KBM-7 (cell line): ENCODE data around the gene TAPBPL.

Source experiments
- DNase-seq: peaks from one replicate; pipeline ENCODE4 v3.0.0-alpha.2; 2015
- in situ Hi-C: fragments of 300-500 bp; cut with MboI; formaldehyde crosslinking; loops from 2 replicates; pipeline ENCODE4 v1.14.3; 2020; ENCODE audit warnings: low sequenced_read_pairs, low pct_unique_long_range_greater_than_20kb, mixed read lengths

TAPBPL gene

DNA sequence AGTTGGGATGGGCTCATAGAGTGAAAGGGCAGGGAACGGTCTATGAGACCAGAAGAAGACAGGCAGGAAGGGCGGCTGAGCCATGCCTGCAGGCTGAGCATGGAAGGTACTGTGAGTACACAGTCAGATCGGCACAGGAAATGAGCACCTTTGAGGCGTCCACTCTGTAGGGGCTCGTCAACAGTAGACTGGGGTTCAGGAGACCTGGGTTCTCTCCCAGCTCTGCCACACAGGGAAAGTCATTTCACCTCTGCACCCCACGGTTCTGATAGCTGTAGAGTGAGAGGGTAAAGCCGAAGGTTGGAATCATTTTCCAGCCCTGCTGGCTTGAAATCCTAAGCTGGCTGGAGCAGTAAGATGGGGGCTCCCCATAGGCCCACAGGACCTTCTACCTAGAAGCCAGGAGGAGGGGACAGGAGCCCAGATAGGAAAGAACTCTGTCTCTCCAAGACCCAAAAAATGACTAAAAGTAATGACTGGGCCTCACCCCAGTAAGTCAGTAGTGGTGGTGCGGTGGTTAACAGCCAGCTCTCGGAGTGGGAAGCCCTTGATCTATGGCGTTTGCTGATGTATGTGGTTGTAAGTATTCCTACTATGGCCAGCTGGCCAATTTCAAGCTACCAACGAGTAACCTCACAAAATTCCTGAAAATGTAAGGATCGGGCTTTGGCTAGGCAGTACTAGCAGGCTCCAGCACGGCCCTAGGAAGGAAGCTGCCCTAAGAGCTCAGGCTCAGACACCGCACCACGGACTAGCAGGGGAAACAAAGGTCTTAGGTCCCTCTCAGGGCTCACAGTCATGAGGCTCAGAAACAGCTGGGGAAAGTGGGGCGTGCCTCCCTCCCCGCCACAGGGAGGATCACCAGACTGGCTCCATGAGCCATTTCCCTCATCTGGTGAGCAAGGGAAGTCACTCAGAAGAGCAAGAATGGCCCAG, 17.4 kb upstream of the TAPBPL start:
- no peak for DNase-seq
- in situ Hi-C loops = no loop called here

DNA sequence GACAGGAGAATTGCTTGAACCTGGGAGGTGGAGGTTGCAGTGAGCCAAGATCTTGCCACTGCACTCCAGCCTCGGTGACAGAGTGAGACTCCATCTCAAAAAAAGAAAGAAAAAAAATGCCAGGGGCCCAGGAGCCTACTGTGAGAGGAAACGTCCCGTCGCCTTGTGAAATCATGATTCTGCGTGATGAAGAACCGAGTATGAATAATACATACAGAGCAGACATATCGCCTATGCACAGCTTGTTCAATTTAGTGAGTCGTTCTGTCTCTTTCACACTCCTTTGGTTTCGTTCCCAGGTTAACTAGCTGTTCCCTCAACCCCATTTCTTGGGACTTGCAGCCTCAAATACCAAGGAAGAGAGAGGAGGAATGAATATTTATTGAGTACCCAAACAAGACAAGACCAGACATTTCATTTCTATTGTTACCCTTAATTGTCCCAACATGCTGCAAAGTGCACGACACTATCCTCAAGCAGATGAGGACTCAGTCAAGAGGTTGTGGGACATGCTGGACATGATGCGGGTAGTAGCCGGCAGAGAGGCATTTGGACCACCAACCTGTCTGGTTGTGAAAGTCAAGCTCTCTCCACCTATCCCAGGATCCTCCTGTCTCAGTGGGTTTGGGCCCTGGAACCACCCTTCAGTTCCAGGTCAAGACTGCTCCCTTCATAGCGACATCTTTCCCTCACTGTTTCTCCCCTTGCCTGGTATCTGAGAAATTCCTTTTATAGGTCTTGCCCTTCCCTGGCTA, 15.7 kb upstream of the TAPBPL start:
- DNase-seq = no peak
- in situ Hi-C loops = no loop called here

DNA sequence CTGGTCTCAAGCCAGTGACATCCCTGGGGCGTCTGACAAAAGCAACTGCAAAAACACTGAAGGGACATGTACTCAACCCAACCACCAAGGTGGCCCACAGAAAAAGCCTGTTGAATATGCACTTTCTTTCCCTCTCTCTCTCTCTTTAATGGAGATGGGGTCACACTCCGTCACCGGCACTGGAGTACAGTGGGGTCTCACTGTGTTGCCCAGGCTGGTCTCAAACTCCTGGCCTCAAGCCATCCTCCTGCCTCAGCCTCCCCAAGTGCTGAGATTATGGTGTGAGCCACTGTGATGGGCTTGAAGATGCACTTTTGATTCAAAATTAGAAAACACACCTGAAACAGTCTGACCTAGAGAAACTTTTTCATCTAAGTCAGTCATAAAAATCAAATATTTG, 14.3 kb upstream of the TAPBPL start:
- in situ Hi-C loops = no loop called here

DNA sequence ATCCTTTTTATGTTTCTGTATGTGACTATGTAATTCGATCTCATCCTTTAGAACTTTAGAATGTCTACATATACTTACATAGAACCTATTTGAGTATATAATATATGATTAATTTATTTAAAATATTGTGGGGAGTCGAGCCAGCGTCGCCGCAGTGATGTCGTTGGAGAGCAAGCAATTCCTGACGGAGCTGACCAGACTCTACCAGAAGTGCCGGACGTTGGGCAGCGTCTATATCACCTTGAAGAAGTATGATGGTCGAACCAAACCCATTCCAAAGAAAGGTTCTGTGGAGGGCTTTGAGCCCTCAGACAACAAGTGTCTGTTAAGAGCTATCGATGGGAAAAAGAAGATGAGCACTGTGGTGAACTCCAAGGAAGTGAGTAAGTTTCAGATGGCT, 13.5 kb upstream of the TAPBPL start:
- in situ Hi-C loops = no loop called here
- no peak for DNase-seq

More for the DNA sequence above, 14.3 kb upstream of the TAPBPL start:
- no peak for DNase-seq

DNA sequence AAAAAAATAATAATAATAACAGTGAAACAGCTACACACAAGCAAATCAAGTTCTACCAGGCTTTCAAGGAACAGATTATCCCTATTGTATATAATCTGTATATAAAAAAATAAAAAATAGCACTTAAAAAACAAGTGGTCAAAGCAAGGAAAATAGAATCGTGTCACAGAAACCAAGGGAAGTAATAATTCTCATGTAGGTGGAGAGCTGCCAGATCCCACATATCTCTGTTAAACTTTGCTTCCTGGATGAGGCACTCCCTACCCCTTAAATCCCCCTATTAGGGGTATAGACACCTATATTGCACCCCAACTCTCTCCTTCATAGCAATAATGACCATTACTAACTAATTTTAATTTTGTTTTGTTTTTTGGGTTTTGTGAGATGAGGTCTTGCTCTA, 11.5 kb upstream of the TAPBPL start:
- no peak for DNase-seq
- in situ Hi-C loops = no loop called here

DNA sequence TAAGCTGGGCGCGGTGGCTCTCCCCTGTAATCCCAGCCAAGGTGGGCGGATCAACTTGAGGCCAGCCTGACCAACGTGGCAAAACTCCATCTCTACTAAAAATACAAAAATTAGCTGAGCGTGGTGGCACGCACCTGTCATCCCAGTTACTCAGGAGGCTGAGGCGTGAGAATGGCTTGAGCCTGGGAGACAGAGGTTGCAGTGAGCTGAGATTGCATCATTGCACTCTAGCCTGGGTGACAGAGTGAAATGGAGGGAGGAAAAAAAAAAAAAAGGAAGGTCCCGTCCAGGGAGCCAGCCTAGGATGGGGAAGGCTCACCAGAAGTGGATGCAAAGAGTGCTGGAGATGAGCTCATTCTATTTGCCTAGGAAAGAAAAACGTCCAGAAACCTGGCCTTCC, 9.0 kb upstream of the TAPBPL start:
- DNase-seq = no peak
- in situ Hi-C loops = no loop called here

DNA sequence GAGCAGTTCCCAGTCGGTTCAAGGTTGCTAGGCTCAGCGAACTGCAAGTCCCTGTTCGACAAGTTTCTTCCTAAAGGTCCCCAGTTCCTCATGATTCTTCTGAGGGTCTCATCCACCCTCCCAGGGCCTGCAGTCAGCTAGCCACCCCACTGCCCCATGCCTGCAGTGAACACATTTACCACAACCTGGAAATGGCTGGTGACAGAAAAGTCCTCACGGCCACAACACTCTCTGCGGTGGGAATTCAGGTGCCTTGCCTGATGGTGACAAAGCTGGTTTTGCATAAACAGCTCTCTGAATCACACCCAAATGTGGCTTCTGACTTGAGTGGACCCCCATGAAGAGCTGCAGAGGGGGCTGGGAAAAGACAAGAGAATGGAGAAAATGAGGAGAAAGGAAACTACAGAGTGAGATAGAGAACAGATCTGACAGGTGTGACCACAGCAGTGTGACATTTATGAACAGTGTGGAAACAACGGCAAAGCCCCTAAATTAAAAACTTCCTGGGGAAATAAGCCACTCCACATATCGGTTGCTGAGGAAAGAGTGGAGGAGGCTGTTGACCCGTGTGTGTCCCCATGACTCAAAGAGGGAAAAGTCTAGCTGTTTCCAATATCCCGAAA, 8.4 kb upstream of the TAPBPL start:
- no peak for DNase-seq
- in situ Hi-C loops = no loop called here

DNA sequence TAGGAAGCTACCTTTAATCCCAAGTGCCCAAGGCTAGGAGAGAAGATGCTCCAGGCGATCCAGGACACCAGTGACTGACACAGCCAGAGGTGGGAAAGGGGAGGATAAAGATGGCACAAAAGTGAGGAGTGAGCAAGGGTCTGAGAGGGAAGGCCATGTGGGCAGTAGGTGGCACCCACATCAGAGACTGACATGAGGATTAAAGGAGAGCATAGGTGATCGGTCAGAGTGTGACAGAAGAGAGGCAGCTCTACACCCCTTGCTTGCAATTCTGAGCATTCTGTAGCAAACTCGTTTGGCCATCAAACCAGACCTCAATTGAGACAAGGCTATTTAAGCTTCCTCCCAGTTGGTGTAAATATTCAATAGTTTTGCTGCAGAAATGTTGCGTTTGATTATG, 7.8 kb upstream of the TAPBPL start:
- in situ Hi-C loops = no loop called here
- DNase-seq = no peak

DNA sequence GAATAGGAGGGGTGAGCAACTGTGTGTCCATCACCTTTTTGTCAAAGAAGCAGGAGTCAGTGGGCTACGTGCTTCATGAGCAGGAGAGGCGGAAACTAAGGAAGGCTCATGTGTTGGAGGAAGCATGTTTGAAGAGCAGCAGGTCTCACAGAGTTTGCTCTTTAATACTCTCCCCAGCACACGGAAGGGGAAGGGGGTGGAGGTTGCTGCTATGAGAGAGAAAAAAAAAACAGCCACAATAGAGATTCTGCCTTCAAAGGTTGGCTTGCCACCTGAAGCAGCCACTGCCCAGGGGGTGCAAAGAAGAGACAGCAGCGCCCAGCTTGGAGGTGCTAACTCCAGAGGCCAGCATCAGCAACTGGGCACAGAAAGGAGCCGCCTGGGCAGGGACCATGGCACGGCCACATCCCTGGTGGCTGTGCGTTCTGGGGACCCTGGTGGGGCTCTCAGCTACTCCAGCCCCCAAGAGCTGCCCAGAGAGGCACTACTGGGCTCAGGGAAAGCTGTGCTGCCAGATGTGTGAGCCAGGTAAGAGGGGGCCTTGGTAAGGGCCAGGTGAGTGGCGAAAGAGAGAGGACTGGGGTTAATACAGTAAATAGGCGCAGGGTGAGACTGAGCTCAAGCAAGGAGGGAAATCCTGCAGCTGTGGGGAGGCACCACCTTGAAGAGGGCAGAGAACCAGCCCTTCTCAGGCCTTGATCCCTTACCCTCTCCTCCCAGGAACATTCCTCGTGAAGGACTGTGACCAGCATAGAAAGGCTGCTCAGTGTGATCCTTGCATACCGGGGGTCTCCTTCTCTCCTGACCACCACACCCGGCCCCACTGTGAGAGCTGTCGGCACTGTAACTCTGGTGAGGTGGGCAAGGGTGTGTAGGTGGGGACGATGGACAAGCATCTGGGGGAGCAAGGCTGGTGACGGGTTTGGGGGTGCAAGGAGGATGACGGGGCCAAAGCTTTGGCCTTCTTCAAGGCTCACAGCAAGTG, 6.8 kb upstream of the TAPBPL start, which contains the start of gene CD27:
Gene CD27, plus strand, starts transcription at position 252 of the 985 bp plus-strand sequence. Its CDS starts 141 bp downstream, at position 393.
- no peak for DNase-seq
- in situ Hi-C loops = no loop called here

DNA sequence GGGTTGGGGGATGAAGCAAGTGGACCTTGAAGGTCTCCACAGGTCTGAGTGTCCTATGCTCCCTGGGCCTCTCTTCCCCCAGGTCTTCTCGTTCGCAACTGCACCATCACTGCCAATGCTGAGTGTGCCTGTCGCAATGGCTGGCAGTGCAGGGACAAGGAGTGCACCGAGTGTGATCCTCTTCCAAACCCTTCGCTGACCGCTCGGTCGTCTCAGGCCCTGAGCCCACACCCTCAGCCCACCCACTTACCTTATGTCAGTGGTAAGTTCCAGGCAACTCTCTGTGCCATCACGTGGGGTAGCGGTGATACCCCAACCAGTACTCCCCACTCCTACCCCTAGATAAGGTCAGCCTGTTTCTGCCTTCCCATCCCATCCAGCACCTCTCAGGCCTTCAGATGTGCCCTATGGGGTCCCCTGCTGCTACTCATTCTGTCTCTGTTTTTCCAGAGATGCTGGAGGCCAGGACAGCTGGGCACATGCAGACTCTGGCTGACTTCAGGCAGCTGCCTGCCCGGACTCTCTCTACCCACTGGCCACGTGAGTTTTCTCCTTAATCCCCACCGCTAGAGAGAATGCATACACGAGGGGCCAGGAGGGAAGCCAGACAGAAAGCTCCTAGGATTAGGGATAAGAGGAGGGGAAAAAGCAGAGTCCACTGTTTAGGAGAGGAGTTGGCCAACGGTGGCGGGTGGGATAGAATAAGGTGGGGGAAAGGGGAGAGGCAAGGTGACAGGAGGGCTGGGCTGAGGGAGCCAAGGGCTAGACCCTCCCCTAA, 1.6 kb upstream of the TAPBPL start:
- in situ Hi-C loops = no loop called here
- no peak for DNase-seq

DNA sequence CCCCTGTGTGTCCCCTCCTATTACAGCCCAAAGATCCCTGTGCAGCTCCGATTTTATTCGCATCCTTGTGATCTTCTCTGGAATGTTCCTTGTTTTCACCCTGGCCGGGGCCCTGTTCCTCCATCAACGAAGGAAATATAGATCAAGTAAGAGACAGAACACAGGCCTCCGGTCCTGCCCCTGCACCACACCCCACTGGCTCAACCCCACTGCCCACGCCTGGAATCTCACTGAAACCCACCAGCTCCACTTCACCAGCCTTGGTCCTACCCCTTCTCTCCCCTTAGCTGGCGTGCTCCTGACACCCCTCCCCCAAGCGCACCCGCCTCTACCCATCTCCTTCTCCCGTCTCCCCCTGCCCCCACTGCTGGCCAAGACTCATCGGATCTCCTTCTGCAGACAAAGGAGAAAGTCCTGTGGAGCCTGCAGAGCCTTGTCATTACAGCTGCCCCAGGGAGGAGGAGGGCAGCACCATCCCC, 934 bp upstream of the TAPBPL start:
- DNase-seq = no peak
- in situ Hi-C loops = no loop called here

DNA sequence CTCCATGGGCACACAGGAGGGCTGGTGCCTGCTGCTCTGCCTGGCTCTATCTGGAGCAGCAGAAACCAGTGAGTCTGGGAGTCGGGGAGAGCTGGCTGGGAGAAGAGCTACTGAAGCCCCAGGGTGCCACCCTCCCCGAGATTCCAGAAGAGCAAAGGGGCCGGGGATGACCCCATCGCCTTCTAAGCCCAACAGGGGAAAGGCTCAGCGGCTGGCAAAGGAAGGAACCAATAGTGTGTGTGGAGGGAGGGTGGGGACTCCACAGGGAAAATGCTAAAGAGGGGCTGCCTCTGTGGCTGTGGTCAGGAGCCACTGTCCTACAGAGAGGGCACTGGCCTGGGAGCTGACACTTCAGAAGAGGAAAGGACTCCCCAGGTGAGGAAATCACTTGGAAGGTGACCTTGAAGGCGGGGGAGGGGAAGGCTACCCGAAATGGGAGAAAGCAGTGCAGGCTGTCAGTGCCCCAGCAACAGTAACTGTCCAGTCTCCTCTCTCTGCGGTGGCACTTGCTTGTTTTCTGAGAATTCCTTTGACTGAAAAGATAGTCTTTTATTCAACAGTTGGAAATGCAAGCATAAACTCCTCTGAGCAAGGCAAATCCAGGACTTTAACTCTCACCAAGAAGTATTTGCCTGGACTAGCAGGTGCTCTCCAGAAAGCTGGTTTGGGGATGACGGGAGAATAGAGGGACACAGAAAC, 552 bp downstream of the TAPBPL start:
- no peak for DNase-seq
- in situ Hi-C loops = no loop called here

DNA sequence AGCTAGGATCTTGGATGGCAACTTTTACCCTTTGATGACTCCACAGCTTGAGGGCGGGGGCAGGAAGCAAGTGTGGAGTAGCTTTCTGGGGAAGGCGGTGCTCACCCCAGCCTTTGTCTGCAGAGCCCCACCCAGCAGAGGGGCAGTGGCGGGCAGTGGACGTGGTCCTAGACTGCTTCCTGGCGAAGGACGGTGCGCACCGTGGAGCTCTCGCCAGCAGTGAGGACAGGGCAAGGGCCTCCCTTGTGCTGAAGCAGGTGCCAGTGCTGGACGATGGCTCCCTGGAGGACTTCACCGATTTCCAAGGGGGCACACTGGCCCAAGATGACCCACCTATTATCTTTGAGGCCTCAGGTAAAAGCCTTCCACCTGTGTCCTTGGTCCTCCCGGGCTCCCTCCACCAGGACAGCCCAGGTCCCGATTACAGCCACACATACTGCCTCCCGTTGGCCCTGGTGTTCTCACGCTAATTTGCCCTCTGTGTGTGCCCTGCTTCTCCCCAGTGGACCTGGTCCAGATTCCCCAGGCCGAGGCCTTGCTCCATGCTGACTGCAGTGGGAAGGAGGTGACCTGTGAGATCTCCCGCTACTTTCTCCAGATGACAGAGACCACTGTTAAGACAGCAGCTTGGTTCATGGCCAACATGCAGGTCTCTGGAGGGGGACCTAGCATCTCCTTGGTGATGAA, 1.2 kb downstream of the TAPBPL start:
- DNase-seq = no peak
- in situ Hi-C loops = no loop called here

DNA sequence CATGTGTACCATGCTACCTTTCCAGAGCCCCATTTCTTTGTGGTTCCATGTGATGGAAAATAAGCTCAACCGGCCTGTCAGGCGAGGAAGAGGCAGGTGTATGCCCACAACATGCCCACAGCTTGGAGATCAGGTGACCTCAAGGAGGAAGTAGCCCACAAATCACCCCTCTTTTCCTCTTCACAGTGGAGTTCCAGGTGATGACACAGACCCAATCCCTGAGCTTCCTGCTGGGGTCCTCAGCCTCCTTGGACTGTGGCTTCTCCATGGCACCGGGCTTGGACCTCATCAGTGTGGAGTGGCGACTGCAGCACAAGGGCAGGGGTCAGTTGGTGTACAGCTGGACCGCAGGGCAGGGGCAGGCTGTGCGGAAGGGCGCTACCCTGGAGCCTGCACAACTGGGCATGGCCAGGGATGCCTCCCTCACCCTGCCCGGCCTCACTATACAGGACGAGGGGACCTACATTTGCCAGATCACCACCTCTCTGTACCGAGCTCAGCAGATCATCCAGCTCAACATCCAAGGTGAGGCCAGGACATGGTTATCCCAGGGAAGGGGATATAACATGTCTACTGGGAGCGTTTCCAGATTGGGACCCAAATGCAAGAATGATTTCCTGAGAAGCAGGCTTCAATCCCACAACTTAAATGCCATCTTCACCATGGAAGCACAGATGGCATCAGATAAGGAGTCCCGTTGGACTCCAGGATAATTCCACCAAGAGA, 5.5 kb downstream of the TAPBPL start:
- in situ Hi-C loops = no loop called here
- DNase-seq = no peak

DNA sequence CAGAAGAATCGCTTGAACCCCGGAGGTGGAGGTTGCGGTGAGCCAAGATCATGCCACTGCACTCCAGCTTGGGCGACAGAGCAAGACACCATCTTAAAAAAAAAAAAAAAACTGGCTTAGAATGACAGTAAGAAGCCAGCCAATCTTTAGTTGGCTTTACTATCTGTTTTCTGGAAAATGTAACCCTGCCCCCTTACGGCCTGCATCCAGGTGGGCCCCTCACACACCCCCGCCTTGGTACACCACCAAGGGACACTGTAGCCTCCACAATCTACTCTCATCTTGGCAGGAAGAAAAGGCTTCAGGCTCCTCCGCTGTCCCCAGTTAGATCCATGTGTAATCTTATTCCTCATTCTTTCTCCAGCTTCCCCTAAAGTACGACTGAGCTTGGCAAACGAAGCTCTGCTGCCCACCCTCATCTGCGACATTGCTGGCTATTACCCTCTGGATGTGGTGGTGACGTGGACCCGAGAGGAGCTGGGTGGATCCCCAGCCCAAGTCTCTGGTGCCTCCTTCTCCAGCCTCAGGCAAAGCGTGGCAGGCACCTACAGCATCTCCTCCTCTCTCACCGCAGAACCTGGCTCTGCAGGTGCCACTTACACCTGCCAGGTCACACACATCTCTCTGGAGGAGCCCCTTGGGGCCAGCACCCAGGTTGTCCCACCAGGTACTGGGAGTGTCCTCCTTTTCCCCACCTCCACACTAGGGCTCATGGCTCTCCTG, 6.6 kb downstream of the TAPBPL start:
- DNase-seq = no peak

DNA sequence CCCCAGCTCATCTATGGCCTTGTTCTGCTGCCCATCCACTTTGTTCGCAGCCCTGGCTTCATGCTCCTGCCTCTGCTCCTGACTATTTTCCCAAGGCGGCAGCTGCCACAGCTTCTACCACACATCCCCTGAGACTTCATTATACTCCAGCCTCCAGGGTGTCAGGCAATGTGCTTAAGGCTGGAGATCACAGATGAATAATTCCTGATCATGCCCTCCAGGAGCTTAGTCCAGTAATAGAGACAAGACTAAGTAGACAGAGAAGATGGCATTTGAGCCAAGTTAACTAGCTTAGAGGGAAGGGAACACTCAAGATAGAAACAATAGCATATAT, 7.1 kb downstream of the TAPBPL start:
- in situ Hi-C loops = no loop called here

More for the DNA sequence above, 6.6 kb downstream of the TAPBPL start:
- in situ Hi-C loops = no loop called here

More for the DNA sequence above, 7.1 kb downstream of the TAPBPL start:
- DNase-seq = no peak
